ENCODE data around the gene PPFIA4.

The PPFIA4 gene

GRCh38 chr1:203048555-203049051 lies 22.3 kb downstream of the PPFIA4 start:
- no peak overlapping the region for H3K4me3 ChIP-seq (ENCODE audit: low read length)
- H2AFZ ChIP-seq (ENCODE audit: low read depth, low read length), result no peak overlapping the region
- no peak overlapping the region for H3K9ac ChIP-seq (ENCODE audit: low read length)
- H4K20me1 ChIP-seq (ENCODE audit: insufficient read depth, low read length), result no peaks in the 10 kb centered on the region
- no peaks in the 10 kb centered on the region for H3K4me1 ChIP-seq (ENCODE audit: low read length)
- H3K9me3 ChIP-seq (ENCODE audit: insufficient read depth, low read length), result no peaks in the 10 kb centered on the region
- peaks cover 39% of the 10 kb centered on the region for H3K27me3 ChIP-seq (ENCODE audit: low read depth, low read length)
- no peak overlapping the region for H3K4me2 ChIP-seq (ENCODE audit: low read length)
- no peak overlapping the region for H3K27ac ChIP-seq (ENCODE audit: low read length)
- H3K79me2 ChIP-seq (ENCODE audit: low read length), result no peaks in the 10 kb centered on the region
- TF ChIP-seq CTCF (IDR thresholded peaks at IDR 0.05; ENCODE audit: low read depth, low read length), result no peak
- no peaks in the 10 kb centered on the region for H3K36me3 ChIP-seq (replicated peaks; ENCODE audit: low read depth, low read length)

- Histone ChIP-seq H3K4me1 (ENCODE audit: low read length) (no peaks in the 10 kb centered on the region), H4K20me1 (ENCODE audit: insufficient read depth, low read length) (no peaks in the 10 kb centered on the region), H3K79me2 (ENCODE audit: low read length) (no peaks in the 10 kb centered on the region), H2AFZ (ENCODE audit: low read depth, low read length) (no peak overlapping the region), H3K4me3 (ENCODE audit: low read length) (no peak overlapping the region), H3K27ac (ENCODE audit: low read length) (no peak overlapping the region), H3K4me2 (ENCODE audit: low read length) (no peak overlapping the region), H3K36me3 (replicated peaks; ENCODE audit: low read depth, low read length) (no peaks in the 10 kb centered on the region), H3K9me3 (ENCODE audit: insufficient read depth, low read length) (no peaks in the 10 kb centered on the region), H3K27me3 (ENCODE audit: low read depth, low read length) (peaks cover 39% of the 10 kb centered on the region), H3K9ac (ENCODE audit: low read length) (no peak overlapping the region)
- TF ChIP-seq EZH2phosphoT487 (IDR thresholded peaks at IDR 0.05; ENCODE audit: low read depth), result no peak
Measured at GRCh38 chr1:203049077-203049476, 22.8 kb downstream of the PPFIA4 start.

GRCh38 chr1:203049576-203050180 lies 23.4 kb downstream of the PPFIA4 start:
- no peaks in the 10 kb centered on the region for H3K79me2 ChIP-seq (ENCODE audit: low read length)
- no peak overlapping the region for H2AFZ ChIP-seq (ENCODE audit: low read depth, low read length)
- TF ChIP-seq CTCF (IDR thresholded peaks at IDR 0.05; ENCODE audit: low read depth, low read length) (no peak), EZH2phosphoT487 (IDR thresholded peaks at IDR 0.05; ENCODE audit: low read depth) (no peak)
- H3K4me3 ChIP-seq (ENCODE audit: low read length), result no peak overlapping the region
- H3K27ac ChIP-seq (ENCODE audit: low read length), result no peak overlapping the region
- H4K20me1 ChIP-seq (ENCODE audit: insufficient read depth, low read length), result no peaks in the 10 kb centered on the region
- no peaks in the 10 kb centered on the region for H3K9me3 ChIP-seq (ENCODE audit: insufficient read depth, low read length)
- H3K9ac ChIP-seq (ENCODE audit: low read length), result no peak overlapping the region
- no peaks in the 10 kb centered on the region for H3K4me1 ChIP-seq (ENCODE audit: low read length)
- H3K4me2 ChIP-seq (ENCODE audit: low read length), result no peak overlapping the region
- no peaks in the 10 kb centered on the region for H3K36me3 ChIP-seq (replicated peaks; ENCODE audit: low read depth, low read length)
- H3K27me3 ChIP-seq (ENCODE audit: low read depth, low read length), result peaks cover 34% of the 10 kb centered on the region

GRCh38 chr1:203050826-203051225 lies 24.5 kb downstream of the PPFIA4 start:
- TF ChIP-seq EZH2phosphoT487 (IDR thresholded peaks at IDR 0.05; ENCODE audit: low read depth) (no peak), CTCF (IDR thresholded peaks at IDR 0.05; ENCODE audit: low read depth, low read length) (no peak)
- no peaks in the 10 kb centered on the region for H3K9me3 ChIP-seq (ENCODE audit: insufficient read depth, low read length)
- H3K4me2 ChIP-seq (ENCODE audit: low read length), result no peak overlapping the region
- H2AFZ ChIP-seq (ENCODE audit: low read depth, low read length), result no peak overlapping the region
- no peaks in the 10 kb centered on the region for H3K4me1 ChIP-seq (ENCODE audit: low read length)
- no peak overlapping the region for H3K4me3 ChIP-seq (ENCODE audit: low read length)
- no peaks in the 10 kb centered on the region for H3K36me3 ChIP-seq (replicated peaks; ENCODE audit: low read depth, low read length)
- no peak overlapping the region for H3K9ac ChIP-seq (ENCODE audit: low read length)
- H3K27me3 ChIP-seq (ENCODE audit: low read depth, low read length), result peaks cover 26% of the 10 kb centered on the region
- no peaks in the 10 kb centered on the region for H3K79me2 ChIP-seq (ENCODE audit: low read length)
- H4K20me1 ChIP-seq (ENCODE audit: insufficient read depth, low read length), result no peaks in the 10 kb centered on the region
- no peak overlapping the region for H3K27ac ChIP-seq (ENCODE audit: low read length)

All from OCI-LY3 (cell line).